Tongue (tissue), 1 donor: ENCODE data around the gene METTL8. TPM values are rescaled to one million over a fixed set of nuclear protein-coding genes. Genes with fewer than 3 reads are reported as not detected.

Source experiments
- total RNA-seq: library from RNA; depleted of rRNA; stranded (reverse); fragments of >200 nt; gene quantifications from one replicate; pipeline ENCODE4 v1.2.3, GENCODE V29; 2014

The METTL8 gene
- total RNA-seq, 1 donor from 2014 or later, result 18.7 TPM

Other genes starting within 250 kb of the METTL8 start
- 30.5 TPM for gene DCAF17, start 236 bp upstream of the METTL8 start, total RNA-seq
- 122 TPM for gene CYBRD1, start 88.5 kb upstream of the METTL8 start, total RNA-seq